ENCODE data around the gene VSTM4.
A peak's percentile ranks its signal among the peaks of the same experiment; 100 is the strongest.

VSTM4 gene

GRCh38 chr10:49138361-49138891 is 23.1 kb upstream of the VSTM4 start:
- Histone ChIP-seq H3K9ac (no peak overlapping the region), H4K20me1 (no peaks in the 10 kb centered on the region), H3K4me3 (no peak overlapping the region), H3K27me3 (no peaks in the 10 kb centered on the region), H3K4me1 (peaks cover 25 to 60% (median 45%) of the 10 kb centered on the region in 10 experiments), H3K36me3 (no peaks in the 10 kb centered on the region), H3K9me3 (replicated peaks in 1 of 11) (peaks cover 0 to 20% (median 16%) of the 10 kb centered on the region in 11 experiments; a peak in 19 of 22 replicates), H3K4me2 (peak overlapping the region in 9 of 11 experiments; percentile 12 to 93 (median 82); a peak in 16 of 22 replicates), H3K27ac (peak overlapping the region in 2 of 11 experiments; percentile 64 to 73; a peak in 2 of 22 replicates)
- TF ChIP-seq Cebpa-rat (IDR thresholded peaks at IDR 0.05), result no peak

DNA sequence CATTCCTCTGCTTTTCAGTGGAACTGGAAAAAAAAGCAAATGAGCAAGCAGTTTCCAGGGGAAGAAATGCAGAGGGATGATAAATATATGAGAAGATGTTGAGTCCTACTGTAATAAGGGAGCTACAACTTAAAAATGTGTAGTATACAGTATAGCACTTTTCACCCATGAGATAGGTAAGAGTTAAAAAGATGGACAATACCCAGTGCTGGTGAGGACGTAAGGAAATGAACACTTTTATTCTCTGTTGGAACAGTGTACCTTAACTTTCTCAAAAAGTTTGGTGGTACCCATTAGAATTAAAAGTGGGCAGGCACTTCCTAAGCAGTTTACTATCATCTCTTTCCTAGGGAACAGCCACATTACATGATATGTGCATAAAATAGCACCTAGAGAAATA is 21.2 kb upstream of the VSTM4 start:
- Histone ChIP-seq H3K27me3 (no peaks in the 10 kb centered on the region), H4K20me1 (no peaks in the 10 kb centered on the region), H3K4me3 (no peak overlapping the region; a peak in 1 of 20 replicates), H3K9ac (no peak overlapping the region), H3K4me1 (peaks cover 25 to 60% (median 45%) of the 10 kb centered on the region in 10 experiments), H3K9me3 (replicated peaks in 1 of 11) (peaks cover 0 to 20% (median 16%) of the 10 kb centered on the region in 11 experiments; a peak in 19 of 22 replicates), H3K27ac (no peak overlapping the region; a peak in 1 of 22 replicates), H3K36me3 (no peaks in the 10 kb centered on the region), H3K4me2 (peak overlapping the region in 6 of 11 experiments; percentile 39 to 58 (median 55); a peak in 8 of 22 replicates)
- no peak for TF ChIP-seq Cebpa-rat (IDR thresholded peaks at IDR 0.05)

GRCh38 chr10:49135575-49136313 is 20.4 kb upstream of the VSTM4 start:
- peak overlapping the region; percentile 39 to 79 (median 57) for H3K4me2 ChIP-seq
- no peak overlapping the region for H3K9ac ChIP-seq
- H3K27me3 ChIP-seq, result no peaks in the 10 kb centered on the region
- H4K20me1 ChIP-seq, result no peaks in the 10 kb centered on the region
- no peak for TF ChIP-seq Cebpa-rat (IDR thresholded peaks at IDR 0.05)
- H3K27ac ChIP-seq, result peak overlapping the region in 4 of 11 experiments; percentile 8 to 44 (median 17); a peak in 3 of 22 replicates
- peaks cover 25 to 55% (median 45%) of the 10 kb centered on the region in 10 experiments for H3K4me1 ChIP-seq
- no peaks in the 10 kb centered on the region for H3K36me3 ChIP-seq
- H3K4me3 ChIP-seq, result no peak overlapping the region
- peaks cover 0 to 20% (median 16%) of the 10 kb centered on the region in 11 experiments; a peak in 19 of 22 replicates for H3K9me3 ChIP-seq (replicated peaks in 1 of 11)

GRCh38 chr10:49134327-49134726 is 19.0 kb upstream of the VSTM4 start:
- no peaks in the 10 kb centered on the region for H4K20me1 ChIP-seq
- TF ChIP-seq Cebpa-rat (IDR thresholded peaks at IDR 0.05), result no peak
- H3K36me3 ChIP-seq, result no peaks in the 10 kb centered on the region
- H3K4me3 ChIP-seq, result no peak overlapping the region
- H3K9me3 ChIP-seq (replicated peaks in 1 of 11), result peaks cover 0 to 20% (median 16%) of the 10 kb centered on the region in 11 experiments; a peak in 19 of 22 replicates
- H3K27ac ChIP-seq, result no peak overlapping the region
- H3K27me3 ChIP-seq, result no peaks in the 10 kb centered on the region
- H3K4me1 ChIP-seq, result peaks cover 25 to 42% (median 39%) of the 10 kb centered on the region in 10 experiments
- peak overlapping the region; percentile 43 to 62 (median 55); a peak in 20 of 22 replicates for H3K4me2 ChIP-seq
- no peak overlapping the region for H3K9ac ChIP-seq

DNA sequence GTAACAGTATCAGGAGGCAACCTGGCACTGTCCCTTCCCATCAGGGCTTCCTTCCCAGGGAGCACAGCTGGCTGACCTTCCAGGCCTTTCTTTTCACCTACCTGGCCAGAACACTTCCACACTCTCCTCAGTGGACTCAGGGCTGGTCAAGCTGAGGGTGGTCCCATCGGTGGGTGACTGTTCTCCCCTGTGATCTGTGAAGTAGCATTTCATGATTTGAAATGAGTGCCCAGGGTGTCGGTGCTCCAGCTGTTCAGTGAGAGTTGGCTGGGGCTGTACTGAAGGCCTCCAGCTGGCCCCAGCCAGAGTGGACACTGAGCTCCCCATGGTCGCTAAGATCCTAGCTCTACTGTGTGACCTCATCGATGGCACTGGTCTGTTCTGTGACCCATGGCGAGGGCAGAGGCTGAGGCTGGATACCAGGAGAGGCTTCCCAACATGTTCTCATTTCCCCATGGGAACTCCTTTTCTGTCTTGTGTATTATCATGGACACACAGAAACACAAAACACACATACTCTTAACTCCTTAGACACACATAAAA is 18.5 kb upstream of the VSTM4 start, which contains the start of gene FAM170B:
TSS of gene FAM170B (minus strand) at position 316 of the 543 bp plus-strand sequence. CDS start at position 213, 103 bp downstream.
- Histone ChIP-seq H3K4me1 (peaks cover 25 to 36% (median 34%) of the 10 kb centered on the region in 10 experiments), H3K4me2 (peak within 1 kb of the TSS; percentile 43 to 62 (median 55); a peak in 20 of 22 replicates), H3K27ac (no peak within 1 kb of the TSS), H4K20me1 (no peaks in the 10 kb centered on the region), H3K27me3 (no peaks in the 10 kb centered on the region), H3K36me3 (no peaks in the 10 kb centered on the region), H3K9ac (no peak within 1 kb of the TSS), H3K9me3 (replicated peaks in 1 of 11) (peaks cover 0 to 20% (median 16%) of the 10 kb centered on the region in 11 experiments; a peak in 19 of 22 replicates), H3K4me3 (no peak within 1 kb of the TSS)
- no peak for TF ChIP-seq Cebpa-rat (IDR thresholded peaks at IDR 0.05)

- peaks cover 0 to 13% (median 11%) of the 10 kb centered on the region in 11 experiments; a peak in 19 of 22 replicates for H3K9me3 ChIP-seq (replicated peaks in 1 of 11)
- TF ChIP-seq Cebpa-rat (IDR thresholded peaks at IDR 0.05), result no peak
- no peaks in the 10 kb centered on the region for H3K36me3 ChIP-seq
Observed at GRCh38 chr10:49132362-49132737, 17.0 kb upstream of the VSTM4 start.

GRCh38 chr10:49131507-49132361 is 16.4 kb upstream of the VSTM4 start:
- no peak overlapping the region for H3K4me3 ChIP-seq
- no peaks in the 10 kb centered on the region for H3K36me3 ChIP-seq
- H3K27ac ChIP-seq, result no peak overlapping the region
- H3K9me3 ChIP-seq (replicated peaks in 1 of 11), result peaks cover 0 to 6% (median 5%) of the 10 kb centered on the region in 11 experiments; a peak in 19 of 22 replicates
- no peaks in the 10 kb centered on the region for H3K27me3 ChIP-seq
- H3K4me1 ChIP-seq, result peaks cover 23 to 33% (median 27%) of the 10 kb centered on the region in 10 experiments
- H3K9ac ChIP-seq, result no peak overlapping the region
- no peak overlapping the region for H3K4me2 ChIP-seq
- no peak for TF ChIP-seq Cebpa-rat (IDR thresholded peaks at IDR 0.05)
- no peaks in the 10 kb centered on the region for H4K20me1 ChIP-seq

More at GRCh38 chr10:49132362-49132737, 17.0 kb upstream of the VSTM4 start:
- Histone ChIP-seq H3K4me2 (no peak overlapping the region), H3K9ac (no peak overlapping the region), H3K27ac (no peak overlapping the region), H3K27me3 (no peaks in the 10 kb centered on the region), H3K4me3 (no peak overlapping the region), H3K4me1 (peaks cover 23 to 33% (median 27%) of the 10 kb centered on the region in 10 experiments), H4K20me1 (no peaks in the 10 kb centered on the region)

DNA sequence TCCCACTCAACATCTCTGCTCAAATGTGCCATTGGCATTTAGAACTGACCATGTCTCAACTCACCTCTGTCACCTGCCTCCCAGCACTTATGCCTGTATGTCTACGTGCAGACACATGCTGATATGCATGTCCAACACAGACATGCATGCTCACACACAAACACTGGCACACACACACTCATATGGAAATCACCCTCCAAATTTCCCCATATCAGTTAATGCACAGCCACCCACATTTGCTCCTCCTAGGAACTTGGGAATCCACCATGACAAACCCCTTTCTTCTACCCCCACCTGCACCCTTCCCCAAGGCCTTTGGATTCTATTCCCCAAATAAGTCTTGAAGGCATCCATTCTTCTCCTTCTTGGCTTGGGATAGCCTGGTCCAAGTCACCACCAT is 14.1 kb upstream of the VSTM4 start:
- Histone ChIP-seq H3K9me3 (replicated peaks in 1 of 11) (no peaks in the 10 kb centered on the region), H3K36me3 (no peaks in the 10 kb centered on the region), H4K20me1 (no peaks in the 10 kb centered on the region), H3K4me2 (no peak overlapping the region), H3K27ac (no peak overlapping the region), H3K4me3 (no peak overlapping the region), H3K9ac (no peak overlapping the region), H3K27me3 (no peaks in the 10 kb centered on the region), H3K4me1 (peaks cover 5 to 9% (median 7%) of the 10 kb centered on the region in 10 experiments; a peak in 19 of 20 replicates)
- no peak for TF ChIP-seq Cebpa-rat (IDR thresholded peaks at IDR 0.05)

Measured in BLaER1 treated with 17β-estradiol and CSF1 and Interleukin-3, amounts not matched to agents 10 nM and 100 nM (cell line).